Esophagus (tissue), 2 donors: ENCODE results near the gene S100A12. TPM values are rescaled to one million over a fixed set of nuclear protein-coding genes. Genes with fewer than 3 reads are reported as not detected.

Experiments
- H3K27ac ChIP-seq, 2 donors: one replicate each; pipeline ENCODE4 v1.5.1; 2013; ENCODE audit warnings: low read depth in 2 of 2, mild to moderate bottlenecking in 2 of 2, inconsistent platforms in 1 of 2, low read length in 1 of 2, moderate library complexity in 1 of 2
- H3K27me3 ChIP-seq, 2 donors: one replicate each; pipeline ENCODE4 v1.6.1; 2013; ENCODE audit warnings: low read length in 2 of 2, control low read depth in 1 of 2, mild to moderate bottlenecking in 1 of 2; ENCODE audit not compliant: insufficient read depth in 2 of 2, control insufficient read depth in 1 of 2
- H3K36me3 ChIP-seq, 2 donors: one replicate each; pipeline ENCODE4 v1.6.1; 2013; ENCODE audit warnings: low read length in 1 of 2; ENCODE audit not compliant: control insufficient read depth in 2 of 2, insufficient read depth in 2 of 2
- H3K4me1 ChIP-seq, 2 donors: one replicate each; pipeline ENCODE4 v1.6.1; 2013; ENCODE audit warnings: low read length in 1 of 2; ENCODE audit not compliant: control insufficient read depth in 2 of 2, insufficient read depth in 2 of 2
- H3K4me3 ChIP-seq, 2 donors: one replicate each; pipeline ENCODE4 v1.5.1; 2013; ENCODE audit warnings: low read length in 2 of 2, mild to moderate bottlenecking in 2 of 2, low read depth in 1 of 2, moderate library complexity in 1 of 2
- H3K9me3 ChIP-seq, 2 donors: one replicate each; pipeline ENCODE4 v1.6.1; 2013; ENCODE audit warnings: mild to moderate bottlenecking in 2 of 2, low read depth in 1 of 2, low read length in 1 of 2, moderate library complexity in 1 of 2; ENCODE audit not compliant: control insufficient read depth in 2 of 2, insufficient read depth in 1 of 2
- WGBS, 2 donors: extraction: QIAGEN DNeasy Blood & Tissue Kit; methylation state at CpG; one replicate each; pipeline ENCODE4 v1.1.7; 2013; 5-methylcytosine and 5-hydroxymethylcytosine counted together
- polyA plus RNA-seq, 2 donors: library from polyadenylated mRNA; stranded (reverse); fragments of 200-250 nt; gene quantifications; one replicate each; pipeline ENCODE4 v1.2.3, GENCODE V29; 2013
- donor health status: healthy with polysubstance abuse.
- donor health status: Bipolar disorder and iron deficiency.

S100A12 gene
- polyA plus RNA-seq, 2 donors: 67.2 to 222 TPM

- Histone ChIP-seq H3K4me3 (no peak overlapping the region), H3K27ac (peak overlapping the region; percentile 76 to 81), H3K36me3 (peaks cover 0 to 3% of the 10 kb centered on the region in 2 donors), H3K4me1 (peaks cover 2 to 26% of the 10 kb centered on the region in 2 donors), H3K27me3 (no peaks in the 10 kb centered on the region), H3K9me3 (no peaks in the 10 kb centered on the region)
- 60 to 61% methylated on average over 3 of the region's 3 CpGs for WGBS, 2 donors
These were observed 11.8 kb downstream of the S100A12 start for GRCh38 chr1:153363641-153364040.

GRCh38 chr1:153362187-153362775 is 13.1 kb downstream of the S100A12 start:
- H3K36me3 ChIP-seq: peaks cover 0 to 3% of the 10 kb centered on the region in 2 donors
- H3K4me1 ChIP-seq: peaks cover 2 to 19% of the 10 kb centered on the region in 2 donors
- H3K27ac ChIP-seq: peak overlapping the region; percentile 76 to 78

DNA sequence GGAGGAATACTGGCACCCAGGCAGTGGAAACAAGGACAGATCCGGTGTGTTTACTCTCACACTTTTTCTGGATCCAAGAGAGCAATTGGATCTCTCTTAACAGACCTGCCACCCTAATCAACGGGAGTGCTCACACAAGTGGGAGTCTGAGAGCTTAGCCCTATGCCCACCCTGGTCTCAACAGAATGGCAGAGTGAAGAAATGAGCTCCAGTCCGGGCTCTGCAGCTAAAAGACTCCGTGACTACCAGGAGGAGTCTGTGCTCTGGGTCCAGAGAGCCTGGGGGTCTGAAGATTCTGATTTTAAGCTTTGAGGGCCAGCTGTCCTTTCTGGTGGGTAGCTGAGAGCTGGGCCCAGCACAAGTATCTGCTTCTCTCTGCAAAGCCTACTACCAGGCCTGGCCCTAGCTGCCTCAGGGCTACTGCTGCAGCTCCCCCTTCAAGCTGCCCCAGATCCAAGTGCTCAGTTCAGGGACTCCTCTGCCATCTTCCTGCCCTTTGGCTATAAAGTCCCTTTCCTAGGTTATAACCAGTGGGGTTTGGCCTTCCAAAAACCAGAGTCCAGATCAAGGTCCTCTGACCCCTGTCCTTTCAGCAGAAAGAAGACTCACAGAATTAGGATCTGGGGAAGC is 13.8 kb downstream of the S100A12 start:
- peaks cover 4 to 24% of the 10 kb centered on the region in 2 donors for H3K4me1 ChIP-seq
- H3K9me3 ChIP-seq: no peaks in the 10 kb centered on the region
- 70 to 71% methylated on average over 4 of the region's 4 CpGs for WGBS, 2 donors
- no peak overlapping the region for H3K4me3 ChIP-seq
- H3K27me3 ChIP-seq: no peaks in the 10 kb centered on the region
- H3K36me3 ChIP-seq: peaks cover 0 to 3% of the 10 kb centered on the region in 2 donors
- peak overlapping the region; percentile 78 for H3K27ac ChIP-seq

More at GRCh38 chr1:153362187-153362775, 13.1 kb downstream of the S100A12 start:
- Histone ChIP-seq H3K4me3 (no peak overlapping the region), H3K9me3 (no peaks in the 10 kb centered on the region), H3K27me3 (no peaks in the 10 kb centered on the region)
- 73 to 77% methylated on average over 3 of the region's 3 CpGs for WGBS, 2 donors

- peaks cover 3 to 23% of the 10 kb centered on the region in 2 donors for H3K4me1 ChIP-seq
- WGBS, 2 donors: 80 to 85% methylated on average over 11 of the region's 11 CpGs
- H3K9me3 ChIP-seq: no peaks in the 10 kb centered on the region
- H3K27me3 ChIP-seq: no peaks in the 10 kb centered on the region
- peaks cover 0 to 3% of the 10 kb centered on the region in 2 donors for H3K36me3 ChIP-seq
- peak overlapping the region; percentile 78 for H3K27ac ChIP-seq
- H3K4me3 ChIP-seq: peak overlapping the region in 1 of 2 donors; percentile 30
These were observed 14.6 kb downstream of the S100A12 start for GRCh38 chr1:153360592-153361479.

GRCh38 chr1:153360190-153360589 is 15.2 kb downstream of the S100A12 start:
- no peaks in the 10 kb centered on the region for H3K27me3 ChIP-seq
- no peaks in the 10 kb centered on the region for H3K9me3 ChIP-seq
- WGBS, 2 donors: 72 to 78% methylated on average over 2 of the region's 2 CpGs
- H3K27ac ChIP-seq: peak overlapping the region; percentile 78
- H3K4me3 ChIP-seq: peak overlapping the region in 1 of 2 donors; percentile 30
- peaks cover 2 to 20% of the 10 kb centered on the region in 2 donors for H3K4me1 ChIP-seq
- H3K36me3 ChIP-seq: peaks cover 0 to 3% of the 10 kb centered on the region in 2 donors

DNA sequence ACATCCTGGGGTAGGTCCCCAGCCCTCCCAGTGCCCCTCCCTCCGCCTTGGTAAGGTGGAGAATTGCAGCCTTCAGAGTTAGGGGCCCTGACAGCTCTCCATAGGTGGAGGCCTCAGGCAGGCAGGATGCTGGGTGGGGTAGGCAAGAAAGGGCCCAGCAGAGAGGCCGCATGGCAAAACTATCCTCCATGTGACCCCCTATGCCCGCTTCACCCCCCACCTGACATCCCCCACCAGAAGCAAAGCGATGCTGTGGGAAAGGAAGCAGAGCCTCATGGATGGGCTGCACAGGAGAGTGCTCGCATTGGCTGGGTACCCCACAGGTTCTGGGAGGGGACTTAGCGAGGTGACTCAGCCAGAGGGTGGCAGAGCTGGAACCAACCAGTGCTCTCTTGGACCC is 16.2 kb downstream of the S100A12 start:
- Histone ChIP-seq H3K4me1 (peaks cover 2 to 15% of the 10 kb centered on the region in 2 donors), H3K27me3 (no peaks in the 10 kb centered on the region), H3K9me3 (no peaks in the 10 kb centered on the region), H3K27ac (peak overlapping the region; percentile 93 to 99), H3K36me3 (peaks cover 0 to 3% of the 10 kb centered on the region in 2 donors), H3K4me3 (peak overlapping the region; percentile 25 to 59)
- 89% methylated on average over 6 of the region's 6 CpGs for WGBS, 2 donors

- Histone ChIP-seq H3K27ac (peak overlapping the region; percentile 93 to 99), H3K36me3 (peaks cover 0 to 3% of the 10 kb centered on the region in 2 donors), H3K27me3 (no peaks in the 10 kb centered on the region), H3K9me3 (no peaks in the 10 kb centered on the region), H3K4me3 (peak overlapping the region; percentile 41 to 59), H3K4me1 (peaks cover 2 to 14% of the 10 kb centered on the region in 2 donors)
- 88 to 90% methylated on average over 3 of the region's 3 CpGs for WGBS, 2 donors
These were observed 16.8 kb downstream of the S100A12 start for GRCh38 chr1:153358691-153358975.

DNA sequence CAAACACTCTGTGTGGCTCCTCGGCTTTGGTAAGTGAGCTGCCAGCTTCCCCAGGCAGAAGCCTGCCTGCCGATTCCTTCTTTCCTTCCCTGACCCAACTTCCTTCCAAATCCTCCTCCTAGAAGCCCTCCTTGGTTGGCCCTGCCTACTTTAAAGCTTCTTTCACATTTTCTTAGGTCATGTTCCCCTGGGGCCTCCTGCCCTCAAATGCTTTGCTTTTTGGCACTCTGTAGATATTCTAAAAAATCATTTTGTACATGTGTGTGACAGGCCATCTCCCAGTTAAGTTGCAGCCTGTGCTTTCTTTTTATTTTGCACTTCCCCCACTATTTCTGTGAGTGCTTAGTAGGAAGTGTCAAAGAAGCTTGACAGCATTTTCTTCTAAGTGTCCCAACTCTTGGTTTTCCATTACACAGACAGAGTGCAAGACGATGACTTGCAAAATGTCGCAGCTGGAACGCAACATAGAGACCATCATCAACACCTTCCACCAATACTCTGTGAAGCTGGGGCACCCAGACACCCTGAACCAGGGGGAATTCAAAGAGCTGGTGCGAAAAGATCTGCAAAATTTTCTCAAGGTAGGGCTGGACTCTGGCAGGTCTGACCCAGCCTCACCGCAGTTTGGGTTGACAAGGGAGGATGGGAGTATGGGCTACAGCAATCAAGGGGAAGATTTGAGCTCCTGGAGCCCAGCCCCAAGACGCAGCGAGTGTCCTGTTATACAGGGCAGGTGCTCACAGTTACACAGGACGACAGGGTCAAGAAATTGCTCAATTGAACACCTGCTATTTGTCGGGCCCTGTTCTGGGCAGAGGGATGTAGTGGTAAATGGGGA is 17.3 kb downstream of the S100A12 start, which contains the start of gene S100A9:
Gene S100A9 (plus strand): TSS at position 2 of the 838 bp plus-strand sequence. CDS start 430 bp downstream, at position 432.
- Histone ChIP-seq H3K36me3 (peaks cover 0 to 3% of the 10 kb centered on the region in 2 donors), H3K9me3 (no peaks in the 10 kb centered on the region), H3K27me3 (no peaks in the 10 kb centered on the region), H3K4me1 (peaks cover 2 to 8% of the 10 kb centered on the region in 2 donors), H3K27ac (peak within 1 kb of the TSS; percentile 93 to 99), H3K4me3 (peak within 1 kb of the TSS; percentile 41 to 59)
- 71% methylated on average over 11 of the region's 11 CpGs for WGBS, 2 donors
